GM12878 (cell line): ENCODE data around the gene SLAIN2. TPM values are rescaled to one million over a fixed set of nuclear protein-coding genes. Genes with fewer than 3 reads are reported as not detected.

Experiments
- ATAC-seq: fragments of 200-7000 bp; cut with Tn5 transposase; 3 replicates; pipeline ENCODE4 v1.9.1; 2020; ENCODE audit warnings: mild to moderate bottlenecking, moderate library complexity
- BruUV-seq: library from RNA; stranded (reverse); fragments of 400-500 nt; replicated peaks from 2 replicates; lab custom pipeline; 2021; lab: Mats Ljungman, UMichigan
- CTCF ChIA-PET: fragments of 300-600 bp; sonication (Branson Sonifier 250); formaldehyde crosslinking; extraction: SDS; loops from one replicate; lab custom pipeline; 2021; ENCODE audit warnings: inconsistent platforms; lab: Yijun Ruan, JAX
- POLR2A ChIA-PET: fragments of 350-600 bp; formaldehyde crosslinking; extraction: SDS; loops from one replicate; lab custom pipeline; 2021; ENCODE audit warnings: inconsistent platforms; lab: Charles Lee
- RAD21 ChIA-PET: fragments of 300-600 bp; sonication (Branson Sonifier 250); formaldehyde crosslinking; loops from one replicate; lab custom pipeline; 2023; ENCODE audit warnings: antibody characterized with exemption; ENCODE audit not compliant: unreplicated experiment; lab: Charles Lee
- SMC1A ChIA-PET: fragments of 300-600 bp; sonication (Branson Sonifier 250); formaldehyde crosslinking; loops from one replicate; lab custom pipeline; 2023; ENCODE audit not compliant: unreplicated experiment, uncharacterized antibody; lab: Charles Lee
- DNase-seq: peaks from one replicate; pipeline ENCODE4 v3.0.0-alpha.2; 2011; ENCODE audit warnings: low read depth, low spot score
- FAIRE-seq: peaks from 3 replicates; lab custom pipeline; 2011; peaks lifted over from hg19 to GRCh38; lab: Jason Lieb, UNC
- H2AFZ ChIP-seq: 2 replicates; pipeline ENCODE4 v1.6.0; 2011; ENCODE audit warnings: low read depth, low read length, control low read depth; ENCODE audit not compliant: control insufficient read depth
- H3K27ac ChIP-seq: 2 replicates; pipeline ENCODE4 v1.5.1; 2011; ENCODE audit warnings: control low read depth; ENCODE audit not compliant: control insufficient read depth, insufficient read depth
- H3K27me3 ChIP-seq, 2 experiments: replicated peaks in 1 of 2; 2 replicates each; pipeline versions ENCODE4 v1.6.0 to v1.6.1; 2011; ENCODE audit warnings: low read length in 1 of 2; ENCODE audit not compliant: control insufficient read depth in 2 of 2, insufficient read depth in 2 of 2
- H3K36me3 ChIP-seq, 2 experiments: 2 replicates each; pipeline ENCODE4 v1.5.1; 2011; ENCODE audit warnings: low read length in 1 of 2; ENCODE audit not compliant: control insufficient read depth in 2 of 2, insufficient read depth in 2 of 2
- H3K4me1 ChIP-seq: 2 replicates; pipeline ENCODE4 v1.6.1; 2011; ENCODE audit warnings: mild to moderate bottlenecking, low read length, moderate library complexity, mixed read lengths; ENCODE audit not compliant: control insufficient read depth, insufficient read depth
- H3K4me2 ChIP-seq: 2 replicates; pipeline ENCODE4 v1.6.0; 2011; ENCODE audit warnings: control low read depth; ENCODE audit not compliant: control insufficient read depth, insufficient read depth
- H3K4me3 ChIP-seq: fragments of 200-600 bp; sonication (generic); 2 replicates; pipeline ENCODE4 v1.5.1; 2016
- H3K79me2 ChIP-seq: 2 replicates; pipeline ENCODE4 v1.6.0; 2011; ENCODE audit warnings: low read length; ENCODE audit not compliant: control insufficient read depth, insufficient read depth
- H3K9ac ChIP-seq: 2 replicates; pipeline ENCODE4 v1.8.0; 2011; ENCODE audit warnings: low read length, control low read depth, mixed read lengths; ENCODE audit not compliant: control insufficient read depth, insufficient read depth
- H3K9me3 ChIP-seq: replicated peaks from 3 replicates; pipeline ENCODE4 v1.5.1; 2011; ENCODE audit warnings: mild to moderate bottlenecking, low read length; ENCODE audit not compliant: control insufficient read depth, insufficient read depth
- H4K20me1 ChIP-seq: 2 replicates; pipeline ENCODE4 v1.6.0; 2011; ENCODE audit not compliant: control insufficient read depth, insufficient read depth
- CBX3 ChIP-seq: fragments of 200-600 bp; sonication (generic); IDR thresholded peaks from 2 replicates; pipeline ENCODE4 v1.6.1; 2016; ENCODE audit warnings: low read depth, borderline replicate concordance
- CEBPB ChIP-seq, 2 experiments: fragments of 150-350 bp in 1 of 2; IDR thresholded peaks; 2 replicates each; pipeline ENCODE4 v1.6.1; 2012 to 2014; ENCODE audit warnings: low read depth in 2 of 2, low read length in 2 of 2, borderline replicate concordance in 1 of 2, inconsistent platforms in 1 of 2
- CTCF ChIP-seq, 3 experiments: IDR thresholded peaks in 2 of 3; conservative IDR thresholded peaks in 1 of 3; 2 replicates each; pipeline ENCODE4 v1.5.1; 2011; ENCODE audit warnings: low read depth in 3 of 3, low read length in 3 of 3, mild to moderate bottlenecking in 3 of 3, control low read depth in 2 of 3, moderate library complexity in 2 of 3, inconsistent platforms in 1 of 3, mixed read lengths in 1 of 3; ENCODE audit not compliant: control insufficient read depth in 2 of 3, insufficient read depth in 1 of 3; ENCODE audit errors: extremely low read depth in 1 of 3
- EGR1 ChIP-seq, 2 experiments: IDR thresholded peaks; 1 replicate in 1 of 2; 2 replicates in 1 of 2; pipeline ENCODE4 v1.6.1; 2011 to 2012; ENCODE audit warnings: low read depth in 2 of 2, low read length in 2 of 2, borderline replicate concordance in 1 of 2, mild to moderate bottlenecking in 1 of 2, moderate library complexity in 1 of 2
- PBX3 ChIP-seq: IDR thresholded peaks from 2 replicates; pipeline ENCODE4 v1.6.1; 2011; ENCODE audit warnings: mild to moderate bottlenecking, low read depth, low read length, moderate library complexity; ENCODE audit not compliant: insufficient replicate concordance
- RBBP5 ChIP-seq: fragments of 200-600 bp; sonication (generic); conservative IDR thresholded peaks from 2 replicates; pipeline ENCODE4 v1.6.1; 2016
- RELA ChIP-seq: fragments of 450-650 bp; IDR thresholded peaks from 2 replicates; pipeline ENCODE4 v1.8.0; 2014; ENCODE audit warnings: borderline replicate concordance; ENCODE audit not compliant: partially characterized antibody
- SREBF1 ChIP-seq: IDR thresholded peaks from 2 replicates; pipeline ENCODE4 v1.6.1; 2012; ENCODE audit warnings: mild to moderate bottlenecking, low read length
- WGBS: methylation state at CpG from one replicate; pipeline ENCODE4 v1.1.6; 2016; ENCODE audit warnings: low lambda C conversion rate; ENCODE audit not compliant: insufficient replicate concordance, insufficient coverage; ENCODE audit errors: missing lambda C conversion rate; 5-methylcytosine and 5-hydroxymethylcytosine counted together
- in situ Hi-C: fragments of 300-500 bp; cut with MboI; formaldehyde crosslinking; loops from 9 replicates; pipeline ENCODE4 v1.14.3; 2018; ENCODE audit warnings: mixed read lengths
- intact Hi-C: fragments of 100-400 bp; cut with micrococcal nuclease; formaldehyde crosslinking; loops from one replicate; pipeline ENCODE4 v1.14.2; 2022; ENCODE audit not compliant: unreplicated experiment
- polyA plus RNA-seq, 11 experiments: library from polyadenylated mRNA; depleted of rRNA in 4 of 11; unstranded in 6 of 11; stranded (reverse) in 5 of 11; fragments of >200 nt; fragmentation: Nextera tagmentation in 4 of 11; fragmentation: Illumina TruSeq in 1 of 11; extraction: Ambion mirVana in 4 of 11; extraction: Trizol in 1 of 11; gene quantifications; 1 replicate in 1 of 11; 2 replicates in 10 of 11; pipeline versions ENCODE4 v1.2.1 to v1.2.3, GENCODE V29; 2011 to 2016; ENCODE audit warnings: inconsistent platforms in 2 of 11, missing spikeins in 2 of 11, low read depth in 1 of 11
- total RNA-seq, 4 experiments: library from RNA; depleted of rRNA in 3 of 4; stranded (reverse); fragments of >200 nt in 3 of 4; fragmentation: Illumina TruSeq in 1 of 4; extraction: Trizol in 1 of 4; gene quantifications; 2 replicates each; pipeline versions ENCODE4 v1.2.1 to v1.2.3, GENCODE V29; 2013 to 2021
- TF ChIP-seq, protein P1 (sequence below): fragments of 450-650 bp; IDR thresholded peaks from 2 replicates; pipeline ENCODE4 v1.6.1; 2016; ENCODE audit warnings: mild to moderate bottlenecking

SLAIN2 gene
- total and polyA plus RNA-seq, 10 of the 15 experiments (the other 5 are each of a cell fraction or from before 2014, with no cell fraction given) = 4.3 to 96.6 (median 25.4) TPM

DNA sequence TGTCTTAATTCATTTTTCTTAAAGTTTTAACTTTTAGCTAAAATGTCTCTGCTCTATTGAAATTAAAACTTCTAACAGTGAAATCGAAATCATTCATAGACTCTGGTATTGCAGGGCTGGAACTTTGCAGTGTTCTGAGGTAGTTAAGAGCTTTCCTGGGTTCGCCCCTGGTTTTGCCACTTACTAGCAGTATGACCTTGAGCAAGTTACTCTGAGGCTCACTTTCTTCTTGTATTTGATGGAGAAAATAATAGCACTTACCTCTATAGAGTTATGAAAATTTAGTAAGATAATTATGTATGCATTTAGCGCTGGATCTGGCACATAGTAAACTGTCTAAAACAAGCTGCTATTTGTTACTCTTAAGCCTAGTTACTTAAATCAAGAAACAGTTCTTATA, 1.7 kb downstream of the SLAIN2 start (continued):
- TF ChIP-seq PBX3 (no peak), RBBP5 (no peak), CEBPB (IDR thresholded peaks at IDR 0.05; ENCODE audit: borderline replicate concordance in 1 of 2, low read depth in 2 of 2, low read length in 2 of 2) (no peak), SREBF1 (no peak), CTCF (IDR thresholded peaks at IDR 0.05 in 2 of 3, conservative IDR thresholded peaks at IDR 0.05 in 1 of 3; ENCODE audit: control insufficient read depth in 2 of 3, extremely low read depth in 1 of 3, insufficient read depth in 1 of 3, low read depth in 3 of 3, low read length in 3 of 3) (no peak)
- TF ChIP-seq, protein P1, sequence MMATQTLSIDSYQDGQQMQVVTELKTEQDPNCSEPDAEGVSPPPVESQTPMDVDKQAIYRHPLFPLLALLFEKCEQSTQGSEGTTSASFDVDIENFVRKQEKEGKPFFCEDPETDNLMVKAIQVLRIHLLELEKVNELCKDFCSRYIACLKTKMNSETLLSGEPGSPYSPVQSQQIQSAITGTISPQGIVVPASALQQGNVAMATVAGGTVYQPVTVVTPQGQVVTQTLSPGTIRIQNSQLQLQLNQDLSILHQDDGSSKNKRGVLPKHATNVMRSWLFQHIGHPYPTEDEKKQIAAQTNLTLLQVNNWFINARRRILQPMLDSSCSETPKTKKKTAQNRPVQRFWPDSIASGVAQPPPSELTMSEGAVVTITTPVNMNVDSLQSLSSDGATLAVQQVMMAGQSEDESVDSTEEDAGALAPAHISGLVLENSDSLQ = no peak

GRCh38 chr4:48343551-48343950, 2.2 kb downstream of the SLAIN2 start:
- RAD21 ChIA-PET = interaction anchor here (0.9 to 1.8 kb wide), 5 partner anchors 10 to 170 kb away, joined by 3 to 6 read pairs (median 4); no protein-coding TSS in a partner anchor
- intact Hi-C loops = loop anchor here (5.0 kb wide), 2 partner anchors 151 to 431 kb away; partner anchors contain the start of gene NFXL1
- peak overlapping the region; percentile 94 for H3K4me3 ChIP-seq

More at GRCh38 chr4:48343551-48343950, 2.2 kb downstream of the SLAIN2 start:
- no peak for TF ChIP-seq EGR1 (IDR thresholded peaks at IDR 0.05; ENCODE audit: borderline replicate concordance in 1 of 2, low read depth in 2 of 2, low read length in 2 of 2)
- no peak for TF ChIP-seq CBX3
- no peak for TF ChIP-seq RELA
- FAIRE-seq = no peak
- ChIA-PET POLR2A (interaction anchor here (0.6 to 1.2 kb wide), 2 partner anchors 77 to 503 kb away, joined by 3 to 4 read pairs; no protein-coding TSS in a partner anchor), SMC1A (interaction anchor here (1.1 to 5.1 kb wide), 8 partner anchors 18 to 235 kb away, joined by 3 to 26 read pairs (median 4); no protein-coding TSS in a partner anchor), CTCF (interaction anchor here (1.0 to 1.9 kb wide), 8 partner anchors 8 to 217 kb away, joined by 3 to 5 read pairs (median 4); no protein-coding TSS in a partner anchor)
- Histone ChIP-seq H3K9me3 (no peaks in the 10 kb centered on the region), H3K4me2 (peak overlapping the region; percentile 59; the same call in 1 of the 2 replicates), H3K36me3 (no peaks in the 10 kb centered on the region), H3K4me1 (no peaks in the 10 kb centered on the region), H3K27ac (no peak overlapping the region), H3K9ac (no peak overlapping the region), H2AFZ (no peak overlapping the region), H3K79me2 (peaks cover 66% of the 10 kb centered on the region), H4K20me1 (no peaks in the 10 kb centered on the region), H3K27me3 (no peaks in the 10 kb centered on the region)
- DNase-seq = no peak
- ATAC-seq = no peak
- 94% methylated on average over 1 of the region's 1 CpG for WGBS
- BruUV-seq = TSS peak; percentile 44
- in situ Hi-C loops = no loop called here
